Left lung (tissue), 10 donors: ENCODE results near the gene METTL1. TPM values are rescaled to one million over a fixed set of nuclear protein-coding genes. Genes with fewer than 3 reads are reported as not detected.

Experiments used
- ATAC-seq: fragments of 200-7000 bp; cut with Tn5 transposase; one replicate; pipeline ENCODE4 v1.9.1; 2020; ENCODE audit warnings: moderate library complexity
- DNase-seq, 4 donors: peaks; one replicate each; pipeline ENCODE4 v3.0.0-alpha.2; 2013 to 2020
- H3K27ac ChIP-seq, 2 donors: fragments of 200-600 bp; sonication (generic) in 1 of 2; one replicate each; pipeline versions ENCODE4 v1.5.0 to v1.8.0; 2020 to 2021
- H3K27me3 ChIP-seq, 2 donors: fragments of 200-600 bp; sonication (generic) in 1 of 2; one replicate each; pipeline versions ENCODE4 v1.5.0 to v1.8.0; 2020 to 2021
- H3K36me3 ChIP-seq, 2 donors: fragments of 200-600 bp; sonication (generic) in 1 of 2; one replicate each; pipeline versions ENCODE4 v1.5.0 to v1.8.0; 2020 to 2021
- H3K4me1 ChIP-seq, 2 donors: fragments of 200-600 bp; one replicate each; pipeline ENCODE4 v1.8.0; 2021
- H3K4me3 ChIP-seq, 2 donors: fragments of 200-600 bp; sonication (generic) in 1 of 2; one replicate each; pipeline versions ENCODE4 v1.5.0 to v1.8.0; 2020 to 2021; ENCODE audit warnings: mild to moderate bottlenecking in 1 of 2
- H3K9me3 ChIP-seq, 2 donors: fragments of 200-600 bp; sonication (generic) in 1 of 2; one replicate each; pipeline versions ENCODE4 v1.5.0 to v1.8.0; 2020 to 2021
- intact Hi-C, 2 donors: fragments of 100-400 bp; cut with DNase I; formaldehyde crosslinking; loops; one replicate each; pipeline versions ENCODE4 v1.11.2 to v1.14.2; 2022
- polyA plus RNA-seq, 6 donors: library from polyadenylated mRNA; unstranded; fragments of 120-200 nt; gene quantifications; one replicate each; pipeline ENCODE4 v1.2.1, GENCODE V29; 2013; ENCODE audit not compliant: insufficient read length in 6 of 6
- total RNA-seq, 2 donors: library from RNA; stranded (reverse); fragmentation: NEBNext Ultra II Directional; extraction: Animal tissue kit (Norgen Biotek cat#: 25700); gene quantifications; one replicate each; pipeline ENCODE4 v1.2.1, GENCODE V29; 2021
- TF ChIP-seq, protein P1 (sequence below), 2 donors: fragments of 200-600 bp; sonication (generic) in 1 of 2; IDR thresholded peaks; one replicate each; pipeline versions ENCODE4 v1.5.0 to v1.8.0; 2021; ENCODE audit warnings: antibody characterized with exemption in 2 of 2
- donor health status: DM: no; HTN: yes; CAD: no.
- donor health status: DM: no; HTN: no; CAD: no.

The METTL1 gene
- total and polyA plus RNA-seq, 8 donors, result 17.3 to 40.2 (median 30.6) TPM

DNA sequence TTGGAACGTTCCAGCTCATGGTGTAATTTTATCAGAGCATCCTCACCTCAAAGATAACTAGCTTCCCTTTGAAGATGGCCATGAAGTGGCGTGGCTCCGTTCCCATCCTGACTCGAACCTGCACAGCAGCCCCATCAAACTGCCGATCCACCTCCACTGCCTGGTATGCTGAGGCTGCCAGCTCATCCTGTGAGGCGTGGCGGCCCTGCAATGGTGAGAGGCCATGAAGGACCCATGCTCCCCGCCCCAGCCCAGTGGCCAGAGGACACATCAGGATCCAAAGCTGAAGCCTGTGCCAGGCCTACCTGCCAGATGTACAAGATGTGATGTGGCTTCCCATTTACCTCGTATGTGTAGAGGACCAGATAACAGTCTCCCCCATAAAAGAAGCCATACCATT is 35.4 kb upstream of the METTL1 start:
- H3K4me3 ChIP-seq, result no peak overlapping the region
- peaks cover 0 to 90% of the 10 kb centered on the region in 2 donors for H3K36me3 ChIP-seq
- no peaks in the 10 kb centered on the region for H3K27me3 ChIP-seq
- peaks cover 0 to 8% of the 10 kb centered on the region in 2 donors for H3K4me1 ChIP-seq
- ATAC-seq, result no peak
- H3K9me3 ChIP-seq, result no peaks in the 10 kb centered on the region
- H3K27ac ChIP-seq, result no peak overlapping the region
- no peak for DNase-seq
- TF ChIP-seq, protein P1, sequence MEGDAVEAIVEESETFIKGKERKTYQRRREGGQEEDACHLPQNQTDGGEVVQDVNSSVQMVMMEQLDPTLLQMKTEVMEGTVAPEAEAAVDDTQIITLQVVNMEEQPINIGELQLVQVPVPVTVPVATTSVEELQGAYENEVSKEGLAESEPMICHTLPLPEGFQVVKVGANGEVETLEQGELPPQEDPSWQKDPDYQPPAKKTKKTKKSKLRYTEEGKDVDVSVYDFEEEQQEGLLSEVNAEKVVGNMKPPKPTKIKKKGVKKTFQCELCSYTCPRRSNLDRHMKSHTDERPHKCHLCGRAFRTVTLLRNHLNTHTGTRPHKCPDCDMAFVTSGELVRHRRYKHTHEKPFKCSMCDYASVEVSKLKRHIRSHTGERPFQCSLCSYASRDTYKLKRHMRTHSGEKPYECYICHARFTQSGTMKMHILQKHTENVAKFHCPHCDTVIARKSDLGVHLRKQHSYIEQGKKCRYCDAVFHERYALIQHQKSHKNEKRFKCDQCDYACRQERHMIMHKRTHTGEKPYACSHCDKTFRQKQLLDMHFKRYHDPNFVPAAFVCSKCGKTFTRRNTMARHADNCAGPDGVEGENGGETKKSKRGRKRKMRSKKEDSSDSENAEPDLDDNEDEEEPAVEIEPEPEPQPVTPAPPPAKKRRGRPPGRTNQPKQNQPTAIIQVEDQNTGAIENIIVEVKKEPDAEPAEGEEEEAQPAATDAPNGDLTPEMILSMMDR (IDR thresholded peaks at IDR 0.05), result no peak
- intact Hi-C loops, result no loop called here

- H3K27ac ChIP-seq, result no peak overlapping the region
- TF ChIP-seq, protein P1 (IDR thresholded peaks at IDR 0.05), result no peak
- ATAC-seq, result no peak
- DNase-seq, result no peak
- H3K4me1 ChIP-seq, result peaks cover 0 to 8% of the 10 kb centered on the region in 2 donors
- H3K4me3 ChIP-seq, result no peak overlapping the region
- no peaks in the 10 kb centered on the region for H3K9me3 ChIP-seq
- intact Hi-C loops, result no loop called here
- peaks cover 0 to 92% of the 10 kb centered on the region in 2 donors for H3K36me3 ChIP-seq
- no peaks in the 10 kb centered on the region for H3K27me3 ChIP-seq
These were observed 34.8 kb upstream of the METTL1 start for GRCh38 chr12:57806677-57807076.

GRCh38 chr12:57803319-57803893 is 31.5 kb upstream of the METTL1 start:
- Histone ChIP-seq H3K4me3 (no peak overlapping the region), H3K27ac (no peak overlapping the region), H3K36me3 (peaks cover 3 to 93% of the 10 kb centered on the region in 2 donors), H3K9me3 (no peaks in the 10 kb centered on the region), H3K27me3 (no peaks in the 10 kb centered on the region), H3K4me1 (peaks cover 0 to 4% of the 10 kb centered on the region in 2 donors)
- peak in 1 of 4 donors; percentile 34 for DNase-seq
- intact Hi-C loops, result no loop called here
- TF ChIP-seq, protein P1 (IDR thresholded peaks at IDR 0.05), result peak; percentile 57 to 65
- ATAC-seq, result peak; percentile 79

DNA sequence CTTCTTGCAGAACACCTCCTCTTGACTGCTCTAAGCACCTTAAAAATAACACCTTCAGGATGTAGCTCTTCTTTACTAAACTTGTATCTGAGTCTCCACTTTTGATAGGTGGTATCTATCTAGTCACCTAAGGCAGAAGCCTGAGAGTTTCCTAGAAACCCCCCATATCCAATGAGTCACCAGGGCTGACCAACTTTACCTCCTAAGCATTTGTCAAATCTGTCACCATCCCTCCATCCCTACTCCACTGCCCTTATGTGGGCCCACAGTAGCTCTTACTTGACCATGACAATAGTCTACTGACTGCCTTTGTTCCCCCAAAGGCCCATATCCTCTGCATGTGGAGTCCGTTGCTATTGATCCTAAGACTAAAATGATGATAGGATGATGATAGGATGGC is 30.7 kb upstream of the METTL1 start:
- ATAC-seq (no peak), DNase-seq (no peak)
- Histone ChIP-seq H3K27ac (no peak overlapping the region), H3K36me3 (peaks cover 3 to 85% of the 10 kb centered on the region in 2 donors), H3K27me3 (no peaks in the 10 kb centered on the region), H3K9me3 (no peaks in the 10 kb centered on the region), H3K4me3 (no peak overlapping the region), H3K4me1 (peaks cover 0 to 12% of the 10 kb centered on the region in 2 donors)
- TF ChIP-seq, protein P1 (IDR thresholded peaks at IDR 0.05), result no peak
- intact Hi-C loops, result no loop called here

GRCh38 chr12:57800965-57801364 is 29.1 kb upstream of the METTL1 start:
- Histone ChIP-seq H3K27me3 (no peaks in the 10 kb centered on the region), H3K4me3 (no peak overlapping the region), H3K4me1 (peaks cover 0 to 15% of the 10 kb centered on the region in 2 donors), H3K36me3 (peaks cover 3 to 85% of the 10 kb centered on the region in 2 donors), H3K9me3 (no peaks in the 10 kb centered on the region), H3K27ac (no peak overlapping the region)
- ATAC-seq, result no peak
- intact Hi-C loops, result no loop called here
- DNase-seq, result no peak
- TF ChIP-seq, protein P1 (IDR thresholded peaks at IDR 0.05), result no peak
